WTC11 (cell line): Measurements from ENCODE around the gene MAT2A. TPM values are rescaled to one million over a fixed set of nuclear protein-coding genes. Genes with fewer than 3 reads are reported as not detected.

ENCODE experiments used
- ATAC-seq: fragments of 200-7000 bp; cut with Tn5 transposase; 2 replicates; pipeline ENCODE4 v1.10.0; 2021; ENCODE audit warnings: mild to moderate bottlenecking, moderate library complexity
- CTCF ChIA-PET: fragments of 300-600 bp; sonication (Branson Sonifier 250); formaldehyde crosslinking; loops from one replicate; lab custom pipeline; 2021; ENCODE audit warnings: antibody characterized with exemption; lab: Charles Lee
- POLR2A ChIA-PET: fragments of 350-600 bp; sonication (Branson Sonifier 250); formaldehyde crosslinking; loops from one replicate; lab custom pipeline; 2021; ENCODE audit warnings: antibody characterized with exemption; lab: Charles Lee
- DNase-seq: peaks from one replicate; pipeline ENCODE4 v3.0.0; 2021; ENCODE audit warnings: low spot score
- H3K27ac Mint-ChIP-seq: 2 replicates; pipeline ENCODE4 v1.8.0; 2021; ENCODE audit warnings: mixed read lengths
- H3K27me3 Mint-ChIP-seq: 2 replicates; pipeline ENCODE4 v1.8.0; 2021; ENCODE audit warnings: low read depth, mild to moderate bottlenecking, moderate library complexity, mixed read lengths
- H3K36me3 Mint-ChIP-seq: 2 replicates; pipeline ENCODE4 v1.8.0; 2021; ENCODE audit warnings: mixed read lengths
- H3K4me1 Mint-ChIP-seq: 2 replicates; pipeline ENCODE4 v1.8.0; 2022; ENCODE audit warnings: mixed read lengths
- H3K4me3 Mint-ChIP-seq: 2 replicates; pipeline ENCODE4 v1.8.0; 2021; ENCODE audit warnings: mild to moderate bottlenecking, moderate library complexity, mixed read lengths
- H3K9me3 Mint-ChIP-seq: 2 replicates; pipeline ENCODE4 v1.8.0; 2021; ENCODE audit warnings: mixed read lengths
- ATF1 ChIP-seq: sonication (generic); formaldehyde crosslinking; IDR thresholded peaks from 2 replicates; pipeline ENCODE4 v1.8.1; 2023; ENCODE audit warnings: mild to moderate bottlenecking, moderate library complexity, missing genetic modification reagents
- ATF2 ChIP-seq: sonication (generic); formaldehyde crosslinking; IDR thresholded peaks from 2 replicates; pipeline ENCODE4 v1.8.1; 2022; ENCODE audit warnings: low read depth, missing genetic modification reagents, borderline replicate concordance
- CBFB ChIP-seq: sonication (generic); formaldehyde crosslinking; IDR thresholded peaks from 2 replicates; pipeline ENCODE4 v1.8.1; 2022; ENCODE audit warnings: mild to moderate bottlenecking, low read depth, missing genetic modification reagents
- CTCF ChIP-seq: fragments of 200-600 bp; IDR thresholded peaks from 2 replicates; pipeline ENCODE4 v1.8.0; 2022; ENCODE audit warnings: antibody characterized with exemption
- EMX1 ChIP-seq: fragments of 250-450 bp; sonication (Bioruptor Pico); IDR thresholded peaks from 2 replicates; pipeline ENCODE4 v1.8.0; 2021; ENCODE audit warnings: mild to moderate bottlenecking
- FOXJ3 ChIP-seq: sonication (generic); formaldehyde crosslinking; IDR thresholded peaks from 2 replicates; pipeline ENCODE4 v1.9.0; 2021; ENCODE audit warnings: missing genetic modification reagents, mild to moderate bottlenecking, borderline replicate concordance
- FOXK1 ChIP-seq: sonication (generic); formaldehyde crosslinking; IDR thresholded peaks from 2 replicates; pipeline ENCODE4 v1.8.0; 2022; ENCODE audit warnings: mild to moderate bottlenecking, moderate library complexity, missing genetic modification reagents
- GRHL2 ChIP-seq: fragments of 250-450 bp; sonication (Bioruptor Pico); IDR thresholded peaks from 2 replicates; pipeline ENCODE4 v1.8.0; 2022; ENCODE audit warnings: mild to moderate bottlenecking, moderate library complexity; ENCODE audit not compliant: insufficient replicate concordance, severe bottlenecking
- HMGA2 ChIP-seq: fragments of 250-450 bp; sonication (Bioruptor Pico); IDR thresholded peaks from 2 replicates; pipeline ENCODE4 v1.4.0; 2021; ENCODE audit warnings: mild to moderate bottlenecking, moderate library complexity
- MYBL2 ChIP-seq: sonication (generic); formaldehyde crosslinking; IDR thresholded peaks from 2 replicates; pipeline ENCODE4 v1.8.1; 2023; ENCODE audit warnings: mild to moderate bottlenecking, moderate library complexity, missing genetic modification reagents
- NFE2L1 ChIP-seq: sonication (generic); formaldehyde crosslinking; IDR thresholded peaks from 2 replicates; pipeline ENCODE4 v1.8.1; 2023; ENCODE audit warnings: missing genetic modification reagents
- NFYB ChIP-seq: sonication (generic); formaldehyde crosslinking; conservative IDR thresholded peaks from 2 replicates; pipeline ENCODE4 v1.8.0; 2022; ENCODE audit warnings: low read depth, missing genetic modification reagents
- SOX15 ChIP-seq: fragments of 250-450 bp; sonication (Bioruptor Pico); IDR thresholded peaks from 2 replicates; pipeline ENCODE4 v1.9.0; 2021; ENCODE audit warnings: mild to moderate bottlenecking
- ZNF138 ChIP-seq: sonication (generic); formaldehyde crosslinking; conservative IDR thresholded peaks from 2 replicates; pipeline ENCODE4 v1.8.1; 2022; ENCODE audit warnings: mild to moderate bottlenecking, moderate library complexity, missing genetic modification reagents
- ZNF317 ChIP-seq: sonication (generic); formaldehyde crosslinking; IDR thresholded peaks from 2 replicates; pipeline ENCODE4 v1.8.1; 2023; ENCODE audit warnings: low read depth, mild to moderate bottlenecking, moderate library complexity, missing genetic modification reagents, borderline replicate concordance
- ZNF416 ChIP-seq: fragments of 250-450 bp; sonication (Bioruptor Pico); IDR thresholded peaks from 2 replicates; pipeline ENCODE4 v1.9.0; 2021; ENCODE audit warnings: mild to moderate bottlenecking, inconsistent platforms
- total RNA-seq: library from RNA; stranded (reverse); gene quantifications from 3 replicates; pipeline ENCODE4 v1.2.3, GENCODE V29; 2021
- TF ChIP-seq, protein P1 (sequence below): sonication (generic); formaldehyde crosslinking; IDR thresholded peaks from 2 replicates; pipeline ENCODE4 v1.8.1; 2023; ENCODE audit warnings: mild to moderate bottlenecking, missing genetic modification reagents, moderate library complexity

MAT2A gene
- total RNA-seq, 1 experiment from 2014 or later, result 222 TPM

GRCh38 chr2:85549826-85550225 lies 10.9 kb downstream of the MAT2A start:
- Mint-ChIP-seq H3K4me1 (peaks cover 7% of the 10 kb centered on the region), H3K9me3 (no peaks in the 10 kb centered on the region), H3K36me3 (peaks cover 48% of the 10 kb centered on the region), H3K27me3 (no peaks in the 10 kb centered on the region), H3K27ac (no peak overlapping the region)
- ChIA-PET CTCF (interaction anchor here (0.9 to 4.5 kb wide), 4 partner anchors 11 to 160 kb away, joined by 3 to 106 read pairs (median 14); partner anchors contain the start of genes GGCX and SH2D6), POLR2A (interaction anchor here (1.0 to 1.3 kb wide), 2 partner anchors 10 to 11 kb away, joined by 5 read pairs; partner anchors contain the start of gene MAT2A)
- ATAC-seq (no peak), DNase-seq (no peak)
- TF ChIP-seq ZNF138 (CRISPR knock-in tag) (no peak), ATF1 (CRISPR knock-in tag) (no peak)
- TF ChIP-seq, protein P1, sequence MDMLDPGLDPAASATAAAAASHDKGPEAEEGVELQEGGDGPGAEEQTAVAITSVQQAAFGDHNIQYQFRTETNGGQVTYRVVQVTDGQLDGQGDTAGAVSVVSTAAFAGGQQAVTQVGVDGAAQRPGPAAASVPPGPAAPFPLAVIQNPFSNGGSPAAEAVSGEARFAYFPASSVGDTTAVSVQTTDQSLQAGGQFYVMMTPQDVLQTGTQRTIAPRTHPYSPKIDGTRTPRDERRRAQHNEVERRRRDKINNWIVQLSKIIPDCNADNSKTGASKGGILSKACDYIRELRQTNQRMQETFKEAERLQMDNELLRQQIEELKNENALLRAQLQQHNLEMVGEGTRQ (CRISPR knock-in tag), result no peak
- TF ChIP-seq, all 79 proteins: peak for 0
- H3K4me3 Mint-ChIP-seq, result no peak overlapping the region

GRCh38 chr2:85550486-85550885 lies 11.5 kb downstream of the MAT2A start:
- no peak overlapping the region for H3K27ac Mint-ChIP-seq
- CTCF ChIA-PET, result interaction anchor here (1.0 to 4.5 kb wide), 5 partner anchors 10 to 158 kb away, joined by 3 to 106 read pairs (median 26); partner anchors contain the start of genes GGCX, MAT2A and SH2D6
- H3K36me3 Mint-ChIP-seq, result peaks cover 46% of the 10 kb centered on the region
- H3K4me1 Mint-ChIP-seq, result peaks cover 5% of the 10 kb centered on the region
- no peaks in the 10 kb centered on the region for H3K9me3 Mint-ChIP-seq
- no peak for DNase-seq
- TF ChIP-seq FOXK1 (CRISPR knock-in tag) (no peak), NFYB (CRISPR knock-in tag) (no peak), HMGA2 (CRISPR knock-in tag) (no peak), GRHL2 (CRISPR knock-in tag) (no peak), ATF1 (CRISPR knock-in tag) (no peak), MYBL2 (no peak), ZNF317 (CRISPR knock-in tag) (no peak), SOX15 (CRISPR knock-in tag) (no peak), ATF2 (CRISPR knock-in tag) (no peak), ZNF416 (CRISPR knock-in tag) (no peak), EMX1 (no peak), CTCF (no peak), CBFB (CRISPR knock-in tag) (no peak), NFE2L1 (CRISPR knock-in tag) (no peak)
- H3K27me3 Mint-ChIP-seq, result no peaks in the 10 kb centered on the region
- no peak for ATAC-seq
- POLR2A ChIA-PET, result interaction anchor here (1.0 to 1.3 kb wide), 3 partner anchors 11 to 24 kb away, joined by 5 read pairs; partner anchors contain the start of gene MAT2A
- H3K4me3 Mint-ChIP-seq, result no peak overlapping the region

DNA sequence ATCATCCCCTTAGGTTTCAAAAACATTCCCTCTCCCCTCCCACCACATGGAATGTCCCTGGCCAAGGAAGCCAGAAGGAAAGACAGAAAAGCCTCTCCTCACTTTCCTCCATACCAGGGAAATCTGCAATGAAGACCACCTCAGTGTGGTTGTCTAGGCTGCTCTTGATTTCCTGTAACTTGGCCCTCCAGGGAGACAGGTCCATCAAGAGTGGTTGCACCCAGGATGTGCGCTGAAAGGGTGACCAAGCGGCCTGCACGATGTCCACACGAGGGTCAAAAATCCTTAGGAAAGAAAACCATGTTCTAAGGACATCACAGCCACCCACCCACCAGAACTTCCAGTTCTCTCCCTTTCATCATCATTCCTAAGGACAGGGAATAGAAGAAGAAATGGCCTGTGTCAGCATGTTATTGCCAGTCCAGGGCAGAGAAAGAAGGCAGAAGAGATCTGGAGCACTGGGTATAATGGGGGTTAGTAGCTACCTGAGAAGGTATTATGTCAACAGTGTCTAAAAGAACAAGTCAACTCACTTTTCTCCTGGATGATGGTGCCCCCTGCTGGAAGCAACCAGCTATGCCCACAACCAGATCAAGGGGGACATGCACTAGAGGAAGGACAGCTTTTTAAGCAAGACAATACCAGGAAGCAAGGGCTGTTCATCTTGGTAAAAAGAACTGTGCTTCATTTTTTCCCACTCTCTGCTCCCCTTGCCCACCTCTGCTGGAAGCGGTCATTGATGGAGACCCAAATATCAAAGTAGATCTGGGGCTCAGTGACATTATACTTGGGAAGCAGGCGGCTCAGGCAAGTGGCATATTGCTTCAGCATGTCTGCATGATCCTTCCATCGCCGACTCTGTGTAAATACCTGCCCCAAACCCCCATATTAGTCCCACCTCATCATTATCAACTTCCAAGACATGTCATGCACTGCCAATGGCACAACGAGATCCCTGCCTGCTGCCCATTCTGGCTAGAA lies 13.0 kb downstream of the MAT2A start:
- CTCF ChIA-PET, result interaction anchor here (0.6 to 4.5 kb wide), 49 partner anchors 8 to 485 kb away, joined by 3 to 106 read pairs (median 4); partner anchors contain the start of genes C2orf68, ELMOD3, GGCX and MAT2A
- H3K9me3 Mint-ChIP-seq, result no peaks in the 10 kb centered on the region
- POLR2A ChIA-PET, result interaction anchor here (0.5 to 2.4 kb wide), 7 partner anchors 9 to 131 kb away, joined by 3 to 17 read pairs (median 4); partner anchors contain the start of genes GGCX and MAT2A
- H3K4me1 Mint-ChIP-seq, result peaks cover 5% of the 10 kb centered on the region
- TF ChIP-seq FOXJ3 (CRISPR knock-in tag) (no peak), CTCF (peak; percentile 88)
- TF ChIP-seq, all 79 proteins: peak for 1
- Mint-ChIP-seq H3K4me3 (no peak overlapping the region), H3K36me3 (peaks cover 41% of the 10 kb centered on the region), H3K27me3 (no peaks in the 10 kb centered on the region), H3K27ac (no peak overlapping the region)
- ATAC-seq (peak; percentile 77), DNase-seq (peak; percentile 91)
